Ovary (tissue), 3 donors: ENCODE data around the gene PPFIA4.

ENCODE experiments used
- CTCF ChIP-seq, 3 donors: fragments of 450-650 bp in 2 of 3; fragments of 200-600 bp in 1 of 3; IDR thresholded peaks; one replicate each; pipeline versions ENCODE4 v1.5.1 to v1.8.0; 2016 to 2022; ENCODE audit warnings: antibody characterized with exemption in 3 of 3, mild to moderate bottlenecking in 1 of 3
- EP300 ChIP-seq: sonication (generic); formaldehyde crosslinking; IDR thresholded peaks from one replicate; pipeline ENCODE4 v1.6.1; 2017; ENCODE audit warnings: antibody characterized with exemption
- POLR2A ChIP-seq: fragments of 450-650 bp; IDR thresholded peaks from one replicate; pipeline ENCODE4 v1.6.1; 2017; ENCODE audit warnings: antibody characterized with exemption, mild to moderate bottlenecking, moderate library complexity
- donor health status: DM: no; HTN: no; CAD: no.

- TF ChIP-seq CTCF (IDR thresholded peaks at IDR 0.05) (no peak), POLR2A (no peak), EP300 (no peak)
Observed at GRCh38 chr1:203028784-203029553, 2.7 kb downstream of the PPFIA4 start.
